Right atrium auricular region (tissue), 2 donors: Measurements from ENCODE around the gene GIPC3. TPM values are rescaled to one million over a fixed set of nuclear protein-coding genes. Genes with fewer than 3 reads are reported as not detected.

Experiments used
- DNase-seq: peaks from one replicate; pipeline ENCODE4 v3.0.0-alpha.2; 2019; ENCODE audit warnings: low spot score
- H3K27ac ChIP-seq, 2 donors: fragments of 200-600 bp; sonication (generic); 1 replicate in 1 of 2; 2 replicates in 1 of 2; pipeline ENCODE4 v1.5.1; 2016 to 2019
- H3K27me3 ChIP-seq, 2 donors: fragments of 200-600 bp; sonication (generic); one replicate each; pipeline versions ENCODE4 v1.5.1 to v1.6.0; 2017 to 2019
- H3K36me3 ChIP-seq: fragments of 200-600 bp; sonication (generic); one replicate; pipeline ENCODE4 v1.5.1; 2016
- H3K4me1 ChIP-seq, 2 donors: fragments of 200-600 bp; sonication (generic); one replicate each; pipeline versions ENCODE4 v1.5.1 to v1.6.0; 2017 to 2019
- H3K4me3 ChIP-seq, 2 donors: fragments of 200-600 bp; sonication (generic); 1 replicate in 1 of 2; 2 replicates in 1 of 2; pipeline ENCODE4 v1.5.1; 2017 to 2019; ENCODE audit warnings: mild to moderate bottlenecking in 1 of 2, moderate library complexity in 1 of 2
- H3K9me3 ChIP-seq, 2 donors: fragments of 200-600 bp; sonication (generic); one replicate each; pipeline ENCODE4 v1.5.1; 2019
- CTCF ChIP-seq, 2 donors: fragments of 200-600 bp; sonication (generic); IDR thresholded peaks; one replicate each; pipeline ENCODE4 v1.5.1; 2019; ENCODE audit warnings: antibody characterized with exemption in 2 of 2
- total RNA-seq, 2 donors: library from RNA; depleted of rRNA; stranded (reverse); fragments of >200 nt; gene quantifications; one replicate each; pipeline ENCODE4 v1.1.0, GENCODE V29; 2016

Gene GIPC3
- total RNA-seq, 2 donors from 2014 or later, result 0.96 to 1.5 TPM

GRCh38 chr19:3604227-3604986, 19.1 kb downstream of the GIPC3 start:
- H3K9me3 ChIP-seq, result no peaks in the 10 kb centered on the region
- peaks cover 0 to 55% of the 10 kb centered on the region in 2 donors for H3K4me1 ChIP-seq
- H3K36me3 ChIP-seq, result no peaks in the 10 kb centered on the region
- no peak for TF ChIP-seq CTCF (IDR thresholded peaks at IDR 0.05)
- no peak for DNase-seq
- no peak overlapping the region for H3K4me3 ChIP-seq
- H3K27ac ChIP-seq, result no peak overlapping the region
- H3K27me3 ChIP-seq, result no peaks in the 10 kb centered on the region

DNA sequence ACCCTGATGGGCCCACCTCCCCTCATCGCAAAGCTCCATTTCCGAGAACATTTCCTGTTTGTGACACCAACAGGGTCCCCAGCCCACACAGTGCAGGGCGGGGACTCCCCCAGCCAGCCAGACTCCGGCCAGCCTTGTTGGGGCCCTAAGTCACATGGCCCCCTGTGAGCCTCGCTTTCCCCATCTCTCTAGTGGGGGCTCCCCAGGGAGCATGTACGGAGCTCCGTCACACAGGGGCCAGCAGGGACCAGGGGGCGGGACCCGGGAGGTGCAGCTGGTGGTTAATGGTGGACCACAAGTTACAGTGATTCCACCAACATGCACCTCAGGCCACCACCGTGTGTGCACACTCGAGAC, 19.7 kb downstream of the GIPC3 start:
- Histone ChIP-seq H3K36me3 (no peaks in the 10 kb centered on the region), H3K4me1 (peaks cover 0 to 59% of the 10 kb centered on the region in 2 donors), H3K9me3 (no peaks in the 10 kb centered on the region), H3K27me3 (no peaks in the 10 kb centered on the region), H3K4me3 (no peak overlapping the region), H3K27ac (no peak overlapping the region)
- no peak for TF ChIP-seq CTCF (IDR thresholded peaks at IDR 0.05)
- no peak for DNase-seq

- H3K36me3 ChIP-seq, result no peaks in the 10 kb centered on the region
Measured at GRCh38 chr19:3605361-3605760, 20.1 kb downstream of the GIPC3 start.

GRCh38 chr19:3605770-3606169, 20.5 kb downstream of the GIPC3 start:
- no peak for TF ChIP-seq CTCF (IDR thresholded peaks at IDR 0.05)
- H3K27ac ChIP-seq, result peak overlapping the region; percentile 79 to 83
- H3K9me3 ChIP-seq, result no peaks in the 10 kb centered on the region
- no peak for DNase-seq
- H3K4me3 ChIP-seq, result peak overlapping the region; percentile 42 to 60
- peaks cover under 1% of the 10 kb centered on the region for H3K36me3 ChIP-seq
- peaks cover 0 to 67% of the 10 kb centered on the region in 2 donors for H3K4me1 ChIP-seq
- no peaks in the 10 kb centered on the region for H3K27me3 ChIP-seq

More at GRCh38 chr19:3605361-3605760, 20.1 kb downstream of the GIPC3 start:
- DNase-seq, result no peak
- H3K27ac ChIP-seq, result no peak overlapping the region
- H3K9me3 ChIP-seq, result no peaks in the 10 kb centered on the region
- H3K27me3 ChIP-seq, result no peaks in the 10 kb centered on the region
- H3K4me3 ChIP-seq, result no peak overlapping the region
- no peak for TF ChIP-seq CTCF (IDR thresholded peaks at IDR 0.05)
- peaks cover 0 to 63% of the 10 kb centered on the region in 2 donors for H3K4me1 ChIP-seq

- Histone ChIP-seq H3K36me3 (peaks cover 5% of the 10 kb centered on the region), H3K4me1 (peaks cover 0 to 68% of the 10 kb centered on the region in 2 donors), H3K9me3 (no peaks in the 10 kb centered on the region), H3K27me3 (no peaks in the 10 kb centered on the region), H3K4me3 (peak overlapping the region; percentile 42 to 60), H3K27ac (peak overlapping the region; percentile 79 to 83)
- no peak for TF ChIP-seq CTCF (IDR thresholded peaks at IDR 0.05)
- no peak for DNase-seq
Measured at GRCh38 chr19:3606174-3606689, 21.0 kb downstream of the GIPC3 start.
